ENCODE data around the gene MACROD2.

MACROD2 gene

DNA sequence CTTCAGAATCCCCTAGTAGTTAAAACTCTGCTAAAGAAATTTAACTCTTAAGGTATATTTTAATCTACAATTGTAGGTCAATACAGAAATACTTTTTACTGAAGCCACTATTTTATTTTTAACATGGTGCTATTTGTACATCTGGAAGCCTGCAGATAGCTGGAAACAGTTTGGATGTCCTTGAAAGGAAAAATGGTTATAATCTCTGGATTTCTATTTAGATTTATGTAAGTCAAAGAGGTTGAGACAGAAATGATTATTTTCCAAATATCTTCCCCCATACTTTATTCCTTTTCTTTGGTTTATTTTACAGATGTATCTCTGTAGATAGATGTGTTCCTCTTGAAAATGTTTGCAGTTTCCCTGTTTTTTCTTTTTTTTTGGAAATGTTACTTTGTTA is 1575.7 kb downstream of the MACROD2 start:
- in situ Hi-C loops (cut with HindIII; ENCODE audit: low sequenced_read_pairs) = no loop called here

DNA sequence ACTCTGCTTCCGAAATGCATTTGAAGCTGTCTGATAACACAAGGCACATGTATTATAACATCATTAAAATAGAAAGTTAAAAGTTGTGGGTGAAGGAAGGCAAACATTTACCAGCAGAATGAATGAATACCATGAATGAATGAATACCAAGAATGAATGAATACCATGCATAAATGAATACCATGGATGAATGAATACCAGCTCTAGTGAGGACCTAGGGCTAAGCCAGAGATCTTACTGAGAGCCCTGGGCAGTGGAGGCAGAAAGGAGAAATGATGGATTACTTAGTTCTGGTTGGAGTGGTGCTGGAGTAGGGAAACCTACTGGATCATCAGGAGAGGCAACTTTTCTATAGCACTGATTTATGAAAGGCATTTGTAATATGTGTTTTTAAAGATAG is 1579.9 kb downstream of the MACROD2 start:
- in situ Hi-C loops (cut with HindIII; ENCODE audit: low sequenced_read_pairs) = no loop called here

DNA sequence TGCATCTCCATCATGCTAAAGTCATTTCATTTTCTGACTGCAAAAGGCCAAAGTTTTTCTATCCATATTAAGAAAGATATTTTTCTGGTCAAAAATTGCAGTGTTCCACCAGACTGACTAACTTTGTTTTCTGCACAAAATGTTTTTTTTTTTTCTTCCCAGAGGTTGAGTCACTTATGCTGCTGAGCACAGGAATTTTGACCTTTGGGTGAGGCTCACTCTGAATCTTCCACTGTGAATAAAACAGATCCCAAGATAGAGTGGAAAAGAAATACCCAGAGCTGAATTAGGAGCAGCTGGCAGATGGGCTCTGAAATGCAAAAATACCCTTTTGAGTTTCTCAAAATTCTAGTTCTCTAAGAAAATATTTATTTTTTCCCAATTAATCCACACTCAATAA is 1581.1 kb downstream of the MACROD2 start:
- in situ Hi-C loops (cut with HindIII; ENCODE audit: low sequenced_read_pairs) = no loop called here

DNA sequence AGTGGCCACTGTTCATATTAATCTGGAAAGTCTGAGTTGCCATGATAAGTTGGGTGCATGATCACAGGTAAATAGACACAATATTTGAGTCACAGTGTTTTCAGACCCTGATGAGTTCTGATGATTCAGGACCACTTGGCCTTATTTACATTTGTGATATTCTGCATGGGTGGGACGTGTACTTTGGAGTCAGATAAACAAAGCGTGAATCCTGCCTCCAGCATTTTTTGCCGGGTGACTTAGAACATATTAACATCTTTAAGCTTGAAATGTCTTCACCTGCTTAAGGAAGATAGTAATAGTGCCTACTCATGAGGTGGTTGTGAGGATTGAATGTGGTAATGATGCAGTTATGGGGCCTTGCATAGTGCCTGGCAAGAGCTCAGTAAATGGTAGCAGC is 1582.8 kb downstream of the MACROD2 start:
- in situ Hi-C loops (cut with HindIII; ENCODE audit: low sequenced_read_pairs) = no loop called here

DNA sequence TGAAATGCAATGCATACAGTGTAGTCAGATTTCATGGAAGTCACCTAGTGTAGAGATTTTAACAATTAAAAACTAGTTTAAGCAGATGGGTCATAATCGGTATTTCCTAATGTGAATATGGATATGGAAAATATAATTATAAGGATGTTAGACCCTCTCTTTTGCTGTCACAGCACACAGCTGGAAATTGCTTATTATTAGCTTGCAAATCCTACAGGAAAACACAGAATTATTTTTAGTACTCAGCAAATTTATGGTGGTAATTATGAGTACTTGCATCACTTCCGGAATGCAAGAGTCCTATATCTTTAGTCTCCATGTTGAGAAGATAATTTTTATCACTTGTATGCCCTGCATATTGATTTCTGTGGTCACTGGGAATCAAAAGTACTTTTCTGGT is 1584.4 kb downstream of the MACROD2 start:
- in situ Hi-C loops (cut with HindIII; ENCODE audit: low sequenced_read_pairs) = no loop called here

DNA sequence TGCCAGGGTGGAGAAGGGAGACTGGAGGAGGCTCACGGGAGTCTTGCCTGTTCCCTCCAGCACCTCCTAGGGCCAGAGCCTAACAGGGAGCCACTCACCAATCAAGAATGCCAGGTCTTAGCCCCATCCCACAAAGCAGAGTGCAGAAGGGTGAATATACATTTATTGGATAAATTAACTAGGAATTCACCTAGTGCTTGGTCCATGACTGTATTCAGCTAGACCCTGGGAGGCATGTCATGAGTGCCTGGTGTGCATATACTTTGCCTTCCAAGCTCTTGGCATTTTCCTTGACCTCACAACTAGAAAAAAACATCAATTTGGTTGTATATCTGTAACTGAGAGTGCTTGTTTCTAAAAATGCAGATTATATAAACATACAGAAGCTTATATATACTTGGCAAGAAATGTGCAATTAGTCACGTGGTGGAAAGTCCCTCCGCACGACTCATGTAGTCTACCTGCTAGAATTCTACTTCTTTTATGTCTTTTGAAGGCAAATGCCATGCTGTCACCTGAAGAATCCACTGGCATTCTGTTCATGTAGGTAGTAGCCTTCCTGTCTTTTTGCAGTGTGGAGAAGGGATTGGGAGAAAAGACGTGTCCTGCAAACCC is 1586.9 kb downstream of the MACROD2 start:
- in situ Hi-C loops (cut with HindIII; ENCODE audit: low sequenced_read_pairs) = no loop called here

DNA sequence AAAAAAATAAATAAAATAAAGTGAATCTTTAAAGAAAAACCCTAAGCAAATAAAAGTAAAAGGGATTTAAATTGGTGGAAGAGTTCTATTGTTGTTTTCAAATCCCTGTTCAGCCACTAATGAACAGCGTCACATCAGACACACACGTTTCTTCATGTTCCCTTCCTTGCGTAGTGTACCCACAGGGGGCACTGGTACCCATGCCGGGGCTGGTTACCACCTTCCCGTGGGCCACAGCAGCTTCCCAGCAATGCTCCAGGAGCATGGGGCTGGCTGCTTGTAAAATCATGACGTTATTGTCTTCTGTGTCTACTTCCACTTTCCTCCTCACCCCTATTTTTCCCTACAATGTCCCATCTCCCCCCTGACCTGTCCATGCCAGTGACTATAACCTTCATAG is 1589.2 kb downstream of the MACROD2 start:
- in situ Hi-C loops (cut with HindIII; ENCODE audit: low sequenced_read_pairs) = no loop called here

DNA sequence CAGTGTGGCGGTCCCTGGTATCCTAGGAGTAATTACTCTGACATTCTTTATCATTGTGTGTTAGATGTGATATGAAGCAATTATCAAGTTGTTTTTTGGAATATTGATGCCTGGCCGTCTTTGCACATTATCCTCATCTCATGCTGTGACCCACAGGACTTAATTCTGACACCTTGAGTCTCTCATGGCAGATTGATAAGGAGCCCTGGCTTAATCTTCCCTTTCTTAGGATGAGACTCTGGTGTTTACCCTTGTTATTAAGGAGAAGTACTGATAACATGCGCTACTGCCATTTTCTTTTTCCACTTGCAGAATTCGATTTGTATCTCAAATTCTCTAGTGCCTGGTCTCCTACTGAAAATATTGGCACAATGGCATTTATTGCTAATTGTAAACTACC is 1597.8 kb downstream of the MACROD2 start:
- in situ Hi-C loops (cut with HindIII; ENCODE audit: low sequenced_read_pairs) = no loop called here

DNA sequence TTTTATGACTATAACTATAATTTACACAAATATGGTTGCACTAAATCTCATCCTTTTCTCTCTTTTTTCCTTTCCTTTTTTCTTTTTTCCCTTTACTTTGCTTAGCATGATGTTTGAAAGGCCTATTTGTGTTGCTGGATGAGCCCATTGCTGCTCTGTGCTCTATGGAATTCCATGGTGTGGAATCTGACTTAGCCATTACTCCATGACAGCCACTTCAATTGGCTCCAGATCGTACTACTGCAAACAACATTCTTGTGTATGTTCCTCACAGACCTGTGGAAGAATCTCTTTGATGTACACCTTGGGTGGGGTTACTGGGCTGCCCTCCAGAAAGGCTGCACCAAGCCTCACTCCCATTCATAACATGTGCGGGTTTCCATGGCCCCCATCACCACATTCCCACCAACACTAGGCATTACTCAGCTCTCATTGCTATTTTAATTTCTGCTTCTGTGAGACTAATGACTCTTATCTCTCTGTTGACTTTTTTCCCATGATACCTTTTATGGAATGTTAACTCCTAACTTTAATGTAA is 1598.9 kb downstream of the MACROD2 start:
- in situ Hi-C loops (cut with HindIII; ENCODE audit: low sequenced_read_pairs) = no loop called here

DNA sequence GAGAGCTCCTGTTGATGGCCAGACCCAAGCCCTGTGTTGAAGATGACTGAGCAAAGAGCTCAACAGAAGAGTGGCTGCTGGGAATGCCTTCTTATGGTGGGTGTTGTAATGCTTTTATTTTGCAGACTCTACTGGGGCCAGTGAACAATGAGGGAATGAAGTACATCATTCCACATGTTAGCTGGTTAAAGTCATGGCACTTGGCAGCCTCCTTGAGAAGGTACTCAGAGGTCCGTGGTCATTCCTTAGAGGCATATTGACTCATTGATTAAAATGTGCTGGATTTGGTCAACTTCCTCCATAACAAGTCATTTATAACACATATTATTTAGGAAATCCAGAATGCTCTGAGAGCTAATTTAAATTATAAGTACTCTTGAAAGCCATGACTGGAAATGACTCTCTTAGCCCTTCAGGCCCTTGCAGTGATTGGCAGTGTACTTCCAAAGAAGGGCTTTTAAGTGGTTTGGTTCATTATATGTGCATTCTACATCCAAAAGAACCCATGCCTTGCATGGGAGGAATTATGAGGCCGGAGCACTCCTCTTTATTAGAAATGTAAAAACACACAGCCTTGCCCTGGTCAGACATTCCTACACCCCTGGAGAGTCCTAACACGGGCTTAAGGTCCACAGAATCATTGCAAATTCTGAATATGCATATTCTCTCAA is 1601.0 kb downstream of the MACROD2 start:
- in situ Hi-C loops (cut with HindIII; ENCODE audit: low sequenced_read_pairs) = no loop called here

DNA sequence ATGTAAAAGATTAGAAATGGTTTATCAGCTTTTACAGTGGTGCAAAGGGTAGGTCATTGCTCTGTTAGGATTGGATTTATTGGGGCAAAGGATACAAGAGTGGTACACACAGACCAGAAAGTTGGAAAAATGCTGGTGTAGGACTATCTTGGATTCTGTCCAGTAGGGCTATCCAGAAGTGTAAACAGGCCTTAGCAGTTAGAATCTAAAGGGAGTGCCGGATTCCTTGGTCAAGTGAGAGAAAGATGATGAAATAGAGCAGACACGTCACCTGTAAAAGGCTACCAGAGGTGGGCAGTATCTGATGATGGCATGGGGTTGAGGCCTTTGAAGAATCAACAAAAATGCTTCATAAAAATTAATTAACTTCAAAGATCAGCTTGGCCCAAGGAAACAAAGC is 1602.0 kb downstream of the MACROD2 start:
- in situ Hi-C loops (cut with HindIII; ENCODE audit: low sequenced_read_pairs) = no loop called here

DNA sequence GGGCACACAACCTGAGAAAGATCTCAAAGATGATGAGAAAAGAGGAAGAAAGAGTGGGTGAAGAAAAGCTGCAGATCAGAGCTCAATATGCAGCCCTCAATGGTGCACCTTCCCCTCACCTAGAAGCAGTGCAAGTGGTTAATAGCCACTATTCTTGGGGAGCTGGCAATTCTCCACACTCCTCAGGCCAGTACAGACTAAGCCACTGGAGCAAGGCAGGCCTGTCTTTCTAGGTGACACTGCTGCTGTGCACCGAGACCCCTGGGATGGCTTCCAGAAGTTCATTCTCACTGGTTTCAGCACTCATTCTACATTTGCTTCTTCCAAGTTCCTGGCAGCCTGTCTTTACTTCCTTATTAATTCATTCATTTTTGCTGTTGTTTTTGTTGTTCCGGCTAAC is 1604.6 kb downstream of the MACROD2 start:
- in situ Hi-C loops (cut with HindIII; ENCODE audit: low sequenced_read_pairs) = no loop called here

DNA sequence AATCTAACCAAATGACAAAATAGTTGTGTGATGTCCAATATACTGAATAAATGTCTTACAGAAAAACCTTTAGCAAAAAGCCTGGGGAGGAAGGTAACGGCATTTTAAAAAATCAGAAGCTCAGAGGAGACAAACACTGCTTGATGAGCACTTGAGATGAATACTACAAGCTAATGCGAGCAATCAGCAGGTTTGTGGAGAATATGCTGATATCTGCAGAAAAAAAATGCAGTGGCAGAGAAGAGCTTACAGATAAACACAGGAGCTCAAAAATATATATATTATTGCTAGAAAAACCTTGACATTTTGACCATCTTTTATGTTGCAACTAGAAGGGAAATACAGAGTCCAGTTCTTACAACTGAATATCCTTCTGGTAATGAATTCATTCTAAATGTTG is 1605.2 kb downstream of the MACROD2 start:
- in situ Hi-C loops (cut with HindIII; ENCODE audit: low sequenced_read_pairs) = no loop called here

DNA sequence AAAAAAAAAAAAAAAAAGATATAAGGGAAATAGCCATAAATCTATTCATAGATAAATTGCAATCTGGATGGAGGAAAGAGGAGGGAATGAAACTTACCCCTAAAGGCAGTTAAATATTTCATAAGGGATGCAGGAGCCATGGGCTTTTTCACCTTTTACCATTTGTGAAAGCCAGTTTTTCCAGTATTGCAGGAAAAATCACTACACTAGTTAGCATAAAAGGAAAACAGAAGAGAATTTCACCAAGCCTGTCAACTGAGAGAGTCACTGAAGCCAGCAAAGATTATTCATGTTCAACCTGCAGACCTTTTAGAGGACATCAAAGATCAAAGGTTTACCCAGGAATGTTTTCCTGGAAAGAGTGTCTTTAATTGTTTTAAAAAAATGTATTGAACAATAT is 1608.2 kb downstream of the MACROD2 start:
- in situ Hi-C loops (cut with HindIII; ENCODE audit: low sequenced_read_pairs) = no loop called here

DNA sequence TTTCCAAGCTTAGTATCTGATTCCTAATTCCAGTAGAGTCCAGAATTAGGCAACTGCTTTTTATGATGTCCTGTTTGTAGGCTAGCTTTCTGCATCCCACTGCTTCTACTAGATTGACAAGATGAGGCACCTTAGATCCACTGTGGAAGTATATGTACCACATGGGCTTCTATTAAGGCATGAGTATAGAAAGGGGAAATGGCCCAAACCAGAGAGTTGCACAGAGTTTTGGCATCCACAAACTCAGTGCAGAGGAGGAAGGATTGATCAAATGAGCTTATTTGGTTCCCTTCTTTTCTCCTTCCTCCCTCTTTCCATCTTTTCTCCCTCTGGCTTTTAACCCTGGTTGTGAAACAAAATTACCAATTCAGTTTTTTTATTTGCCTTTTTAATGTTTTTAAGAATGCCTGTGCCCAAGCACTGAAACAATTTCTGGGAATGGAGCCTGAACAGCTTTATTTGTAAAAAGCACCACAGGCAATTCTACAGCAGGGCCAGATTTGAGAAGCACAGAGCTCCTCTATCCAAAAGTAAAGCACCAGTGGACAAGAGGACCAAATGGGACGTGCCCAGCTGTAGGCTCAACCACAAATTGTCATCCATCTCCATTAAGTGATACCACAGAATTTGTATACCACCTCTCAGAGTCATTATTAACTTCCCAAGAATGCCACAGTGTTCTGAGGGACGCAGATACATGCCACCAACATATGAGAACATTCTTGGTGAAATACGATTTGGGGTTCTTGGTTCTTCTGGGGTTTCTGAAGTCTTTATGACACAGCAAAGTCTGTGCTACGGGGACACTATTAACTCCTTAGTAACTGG is 1608.9 kb downstream of the MACROD2 start:
- in situ Hi-C loops (cut with HindIII; ENCODE audit: low sequenced_read_pairs) = no loop called here

DNA sequence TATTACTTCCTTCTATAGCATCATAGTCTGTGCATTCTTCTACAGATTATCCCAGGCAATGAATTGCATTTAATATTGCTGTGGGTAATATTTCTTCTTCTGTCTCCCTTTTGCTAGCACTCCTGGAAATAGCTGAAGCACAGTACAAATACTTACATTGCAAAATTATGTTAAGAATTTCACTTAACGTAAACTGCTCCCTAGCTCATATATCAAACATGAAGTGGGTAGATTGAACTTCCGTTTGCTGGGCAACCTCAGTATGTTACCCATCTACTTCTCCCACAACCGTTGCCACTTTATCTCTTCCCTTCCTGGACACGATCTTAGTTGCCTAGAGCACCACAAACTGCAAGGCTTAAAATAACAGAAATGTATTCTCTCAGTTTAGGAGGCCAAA is 1614.6 kb downstream of the MACROD2 start:
- in situ Hi-C loops (cut with HindIII; ENCODE audit: low sequenced_read_pairs) = no loop called here

DNA sequence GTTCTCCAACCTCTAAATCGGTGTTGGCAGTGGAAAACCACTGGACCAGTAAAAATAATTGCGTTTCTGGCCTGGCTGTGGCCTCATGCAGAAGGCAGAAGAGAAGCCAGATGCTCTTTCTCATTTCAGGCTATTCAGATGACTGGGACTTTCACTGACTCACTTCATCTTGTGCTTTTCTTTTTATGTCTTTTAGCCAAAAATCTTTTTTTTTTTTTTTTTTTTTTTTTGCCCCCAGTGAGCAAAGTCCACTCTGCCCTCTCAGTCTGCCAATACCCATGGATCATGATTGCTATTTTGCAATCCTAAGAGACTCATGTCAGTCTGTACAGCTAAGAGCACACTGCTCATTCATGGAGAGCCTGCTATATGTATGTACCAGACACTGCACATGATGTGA is 1615.5 kb downstream of the MACROD2 start:
- in situ Hi-C loops (cut with HindIII; ENCODE audit: low sequenced_read_pairs) = no loop called here

DNA sequence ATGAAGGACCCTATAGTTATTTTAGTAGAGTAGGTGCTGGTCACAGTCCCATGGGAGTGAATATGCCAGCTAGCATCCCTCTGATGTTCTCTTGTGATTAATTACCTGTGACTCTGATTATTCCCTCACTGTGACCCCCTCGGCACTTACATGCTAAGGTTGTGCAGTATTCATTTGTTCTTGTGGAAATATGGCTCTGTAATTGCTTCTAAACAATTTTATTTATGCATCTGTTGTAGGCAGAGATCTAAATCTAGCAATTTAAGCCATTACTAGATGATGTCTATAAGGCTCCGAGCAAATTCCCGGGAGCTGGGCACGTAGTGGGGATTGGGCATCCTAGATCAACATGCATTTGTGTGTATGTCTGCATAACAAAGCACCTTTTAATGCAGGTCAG is 1616.2 kb downstream of the MACROD2 start:
- in situ Hi-C loops (cut with HindIII; ENCODE audit: low sequenced_read_pairs) = no loop called here

DNA sequence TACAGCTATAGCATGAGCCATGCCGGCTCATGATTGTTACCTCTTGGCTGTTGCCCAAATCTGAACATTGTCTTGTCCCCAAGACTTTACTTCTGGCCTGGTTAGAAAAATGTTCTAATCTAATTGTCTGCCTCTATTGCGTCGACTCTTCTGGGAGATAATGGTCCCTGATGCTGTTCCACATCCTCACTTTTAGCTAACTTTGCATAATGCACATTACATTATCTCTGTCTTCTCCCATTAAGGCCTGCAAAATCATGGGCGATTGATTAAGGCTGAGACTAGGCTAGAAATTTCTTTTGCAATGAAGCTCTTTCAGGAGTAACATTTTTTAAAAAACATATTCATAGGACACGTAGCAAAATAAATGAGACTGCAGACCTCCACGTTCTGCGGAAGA is 1616.9 kb downstream of the MACROD2 start:
- in situ Hi-C loops (cut with HindIII; ENCODE audit: low sequenced_read_pairs) = no loop called here

DNA sequence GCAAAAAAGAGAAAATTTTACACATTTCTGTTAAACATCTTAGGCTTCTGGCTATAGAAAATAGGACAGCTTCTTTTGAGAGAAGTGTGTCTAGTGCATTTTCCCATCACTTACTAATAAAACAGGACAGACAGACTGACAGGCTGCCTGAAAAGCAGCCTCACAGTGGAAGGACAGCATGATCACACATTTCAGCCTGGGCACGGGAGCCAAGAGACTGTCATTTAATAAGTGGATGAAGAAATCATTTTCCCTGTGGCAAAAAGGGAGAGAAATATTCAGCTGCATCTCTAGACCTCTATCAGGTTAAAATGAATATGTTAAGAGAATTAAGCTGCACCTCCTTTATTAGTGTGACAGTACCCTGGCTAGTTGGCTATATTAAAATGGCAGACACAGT is 1617.5 kb downstream of the MACROD2 start:
- in situ Hi-C loops (cut with HindIII; ENCODE audit: low sequenced_read_pairs) = no loop called here

DNA sequence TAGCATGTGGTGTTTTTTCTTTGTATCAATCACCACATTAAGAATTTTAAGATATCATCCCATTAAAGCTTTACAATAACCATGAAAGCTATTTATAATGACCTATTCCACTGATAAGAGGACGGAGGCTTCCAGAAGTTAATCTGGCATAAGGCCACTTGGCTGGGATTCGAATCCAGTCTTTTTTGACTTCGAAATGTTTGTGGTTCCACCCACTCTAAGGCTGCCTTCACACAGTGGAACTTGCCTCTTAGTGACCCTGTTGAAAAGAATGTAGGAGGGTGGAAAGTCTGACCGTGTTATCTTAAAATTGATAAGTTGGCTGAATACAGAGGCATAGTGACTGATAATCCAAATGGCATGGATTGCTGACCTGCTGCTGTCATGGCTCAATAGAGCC is 1618.2 kb downstream of the MACROD2 start:
- in situ Hi-C loops (cut with HindIII; ENCODE audit: low sequenced_read_pairs) = no loop called here

DNA sequence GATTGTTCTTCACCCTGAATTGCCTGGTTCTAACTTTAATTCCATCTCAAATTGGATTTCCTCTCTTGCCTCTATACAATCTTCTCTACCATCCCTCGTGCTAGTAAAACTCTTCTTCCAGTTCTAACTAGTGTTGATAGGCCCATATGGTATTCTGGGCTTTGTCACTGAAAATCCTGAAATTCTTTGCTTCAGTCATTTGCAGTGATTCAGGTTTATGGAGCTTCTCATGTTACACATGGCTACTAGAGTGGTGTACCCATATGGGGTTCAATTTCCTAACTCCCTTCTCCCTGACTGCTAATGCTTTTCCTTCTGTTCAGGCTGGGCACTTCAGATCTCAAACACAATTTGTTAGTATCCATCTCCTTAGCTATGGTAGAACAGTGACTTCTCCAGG is 1621.3 kb downstream of the MACROD2 start:
- in situ Hi-C loops (cut with HindIII; ENCODE audit: low sequenced_read_pairs) = no loop called here
